Measurements from ENCODE around the gene GRAMD1B. TPM values are rescaled to one million over a fixed set of nuclear protein-coding genes. Genes with fewer than 3 reads are reported as not detected.
"Not testable (repeated sequence)": the region's sequence is repeated elsewhere in the genome, so short reads cannot be mapped to it uniquely, and the experiment has no call there.

Gene GRAMD1B
- total and polyA plus RNA-seq, 4 donors, result 0.29 to 2.6 (median 1.3) TPM

GRCh38 chr11:123569393-123569792 lies 139.3 kb downstream of the GRAMD1B start:
- no peaks in the 10 kb centered on the region for H3K4me1 ChIP-seq (ENCODE audit: control insufficient read depth in 4 of 4, insufficient read depth in 4 of 4, low read length in 3 of 4)
- 93% methylated on average over 5 of the region's 5 CpGs for WGBS

GRCh38 chr11:123570939-123571580 lies 141.0 kb downstream of the GRAMD1B start:
- peaks cover 0 to 2% (median 0%) of the 10 kb centered on the region in 4 donors for H3K27me3 ChIP-seq (ENCODE audit: control insufficient read depth in 4 of 4, insufficient read depth in 4 of 4, low read length in 3 of 4)
- H3K27ac ChIP-seq (ENCODE audit: low read depth in 1 of 2, low read length in 2 of 2), result no peak overlapping the region
- no peak overlapping the region for H3K4me3 ChIP-seq (ENCODE audit: low read depth in 1 of 3, low read length in 3 of 3)
- H3K9ac ChIP-seq (ENCODE audit: low read depth in 1 of 2, low read length in 2 of 2), result no peak overlapping the region
- no peaks in the 10 kb centered on the region for H3K4me1 ChIP-seq (ENCODE audit: control insufficient read depth in 4 of 4, insufficient read depth in 4 of 4, low read length in 3 of 4)
- no peaks in the 10 kb centered on the region for H3K9me3 ChIP-seq (ENCODE audit: control insufficient read depth in 4 of 4, low read length in 3 of 4)
- H3K36me3 ChIP-seq (ENCODE audit: control insufficient read depth in 4 of 4, insufficient read depth in 3 of 4, low read depth in 1 of 4, low read length in 3 of 4), result no peaks in the 10 kb centered on the region
- 79% methylated on average over 9 of the region's 9 CpGs for WGBS
- no peak for TF ChIP-seq HNF4G (IDR thresholded peaks at IDR 0.05)
- no peak for TF ChIP-seq FOXA1 (IDR thresholded peaks at IDR 0.05)
- TF ChIP-seq GABPA (IDR thresholded peaks at IDR 0.05 in 1 of 2, conservative IDR thresholded peaks at IDR 0.05 in 1 of 2), result no peak
- no peak for TF ChIP-seq CTCF (IDR thresholded peaks at IDR 0.05; ENCODE audit: low read depth, low read length, missing input control)
- TF ChIP-seq JUND (IDR thresholded peaks at IDR 0.05), result no peak
- no peak for TF ChIP-seq HNF4A (conservative IDR thresholded peaks at IDR 0.05)
- no peak for TF ChIP-seq EGR1 (IDR thresholded peaks at IDR 0.05; ENCODE audit: low read depth in 2 of 2)
- no peak for TF ChIP-seq MAX (IDR thresholded peaks at IDR 0.05)
- TF ChIP-seq ATF3 (IDR thresholded peaks at IDR 0.05), result no peak
- TF ChIP-seq SP1 (IDR thresholded peaks at IDR 0.05), result no peak
- no peak for TF ChIP-seq NR2F2 (IDR thresholded peaks at IDR 0.05)
- TF ChIP-seq TAF1 (conservative IDR thresholded peaks at IDR 0.05), result no peak
- TF ChIP-seq YY1 (IDR thresholded peaks at IDR 0.05), result no peak
- TF ChIP-seq FOXA2 (IDR thresholded peaks at IDR 0.05), result no peak
- no peak for TF ChIP-seq RAD21 (IDR thresholded peaks at IDR 0.05)
- no peak for DNase-seq (ENCODE audit: low spot score)

More at GRCh38 chr11:123569393-123569792, 139.3 kb downstream of the GRAMD1B start:
- Histone ChIP-seq H3K4me3 (ENCODE audit: low read depth in 1 of 3, low read length in 3 of 3) (no peak overlapping the region), H3K9ac (ENCODE audit: low read depth in 1 of 2, low read length in 2 of 2) (no peak overlapping the region), H3K27ac (ENCODE audit: low read depth in 1 of 2, low read length in 2 of 2) (no peak overlapping the region), H3K27me3 (ENCODE audit: control insufficient read depth in 4 of 4, insufficient read depth in 4 of 4, low read length in 3 of 4) (no peaks in the 10 kb centered on the region), H3K36me3 (ENCODE audit: control insufficient read depth in 4 of 4, insufficient read depth in 3 of 4, low read depth in 1 of 4, low read length in 3 of 4) (no peaks in the 10 kb centered on the region), H3K9me3 (ENCODE audit: control insufficient read depth in 4 of 4, low read length in 3 of 4) (no peaks in the 10 kb centered on the region)
- TF ChIP-seq RXRA (IDR thresholded peaks at IDR 0.05) (no peak), EGR1 (IDR thresholded peaks at IDR 0.05; ENCODE audit: low read depth in 2 of 2) (no peak), HNF4A (conservative IDR thresholded peaks at IDR 0.05) (no peak), RAD21 (IDR thresholded peaks at IDR 0.05) (no peak), SP1 (IDR thresholded peaks at IDR 0.05) (no peak), GABPA (IDR thresholded peaks at IDR 0.05 in 1 of 2, conservative IDR thresholded peaks at IDR 0.05 in 1 of 2) (no peak), ZBTB33 (IDR thresholded peaks at IDR 0.05) (no peak)
- no peak for DNase-seq (ENCODE audit: low spot score)

GRCh38 chr11:123572791-123573190 lies 142.7 kb downstream of the GRAMD1B start:
- H3K4me3 ChIP-seq (ENCODE audit: low read depth in 1 of 3, low read length in 3 of 3); DNase-seq (ENCODE audit: low spot score); H3K27me3 ChIP-seq (ENCODE audit: control insufficient read depth in 4 of 4, insufficient read depth in 4 of 4, low read length in 3 of 4): not testable (repeated sequence)

More at GRCh38 chr11:123572791-123573190, 142.7 kb downstream of the GRAMD1B start:
- H3K36me3 ChIP-seq (ENCODE audit: control insufficient read depth in 4 of 4, insufficient read depth in 3 of 4, low read depth in 1 of 4, low read length in 3 of 4); H3K9me3 ChIP-seq (ENCODE audit: control insufficient read depth in 4 of 4, low read length in 3 of 4); H3K27ac ChIP-seq (ENCODE audit: low read depth in 1 of 2, low read length in 2 of 2); H3K9ac ChIP-seq (ENCODE audit: low read depth in 1 of 2, low read length in 2 of 2); H3K4me1 ChIP-seq (ENCODE audit: control insufficient read depth in 4 of 4, insufficient read depth in 4 of 4, low read length in 3 of 4): not testable (repeated sequence)
- WGBS, result 97% methylated on average over 21 of the region's 21 CpGs

Data from liver (tissue), 9 donors.